PC-9 (cell line): ENCODE data around the gene CDCA5.

Source experiments
- CTCF ChIP-seq: fragments of 200-600 bp; sonication (generic); conservative IDR thresholded peaks from 2 replicates; pipeline ENCODE4 v1.6.1; 2017; ENCODE audit warnings: mixed run types, antibody characterized with exemption, mild to moderate bottlenecking, moderate library complexity
- EZH2 ChIP-seq: fragments of 200-600 bp; sonication (generic); IDR thresholded peaks from 2 replicates; pipeline ENCODE4 v1.8.0; 2017; ENCODE audit warnings: antibody characterized with exemption, low read depth

GRCh38 chr11:65115361-65116082 lies 31.7 kb upstream of the CDCA5 start:
- TF ChIP-seq CTCF, result no peak
- no peak for TF ChIP-seq EZH2
